Loucy (cell line): ENCODE data around the gene COL27A1.

Source experiments
- H2AFZ ChIP-seq: fragments of 200-600 bp; sonication (generic); 2 replicates; pipeline ENCODE4 v1.6.0; 2016; ENCODE audit warnings: antibody characterized with exemption, mild to moderate bottlenecking, low read length, moderate library complexity
- H3F3A ChIP-seq: fragments of 200-600 bp; 2 replicates; pipeline ENCODE4 v1.6.0; 2016; ENCODE audit warnings: antibody characterized with exemption, low read depth, mild to moderate bottlenecking
- H3K27me3 ChIP-seq: fragments of 200-600 bp; sonication (generic); 2 replicates; pipeline ENCODE4 v1.6.1; 2014; ENCODE audit warnings: low read length, mild to moderate bottlenecking; ENCODE audit not compliant: insufficient read depth, poor library complexity, severe bottlenecking
- H3K36me3 ChIP-seq: fragments of 200-600 bp; sonication (generic); 2 replicates; pipeline ENCODE4 v1.6.1; 2016; ENCODE audit warnings: low read length; ENCODE audit not compliant: insufficient read depth
- H3K4me1 ChIP-seq: fragments of 200-600 bp; sonication (generic); 2 replicates; pipeline ENCODE4 v1.5.1; 2014; ENCODE audit warnings: low read length, mild to moderate bottlenecking; ENCODE audit not compliant: insufficient read depth, poor library complexity, severe bottlenecking
- H3K4me2 ChIP-seq: fragments of 200-600 bp; sonication (generic); 2 replicates; pipeline ENCODE4 v1.6.0; 2014; ENCODE audit warnings: antibody characterized with exemption, low read length, low read depth, mild to moderate bottlenecking; ENCODE audit not compliant: poor library complexity, severe bottlenecking
- H3K4me3 ChIP-seq: fragments of 200-600 bp; sonication (generic); 2 replicates; pipeline ENCODE4 v1.5.1; 2014; ENCODE audit warnings: low read length, mild to moderate bottlenecking, mixed read lengths; ENCODE audit not compliant: poor library complexity, severe bottlenecking
- H3K79me2 ChIP-seq: fragments of 200-600 bp; sonication (generic); 2 replicates; pipeline ENCODE4 v1.6.1; 2014; ENCODE audit warnings: low read length; ENCODE audit not compliant: insufficient read depth
- H3K9ac ChIP-seq: fragments of 200-600 bp; sonication (generic); 2 replicates; pipeline ENCODE4 v1.6.0; 2014; ENCODE audit warnings: mild to moderate bottlenecking, low read depth, low read length, moderate library complexity; ENCODE audit not compliant: poor library complexity, severe bottlenecking
- H3K9me2 ChIP-seq: fragments of 200-600 bp; sonication (generic); replicated peaks from 2 replicates; pipeline ENCODE4 v1.6.1; 2016; ENCODE audit warnings: low read depth, low read length, mixed read lengths
- H3K9me3 ChIP-seq: fragments of 200-600 bp; sonication (generic); 2 replicates; pipeline ENCODE4 v1.6.1; 2014; ENCODE audit warnings: mild to moderate bottlenecking, antibody characterized with exemption, low read length, low read depth; ENCODE audit not compliant: insufficient read depth
- H4K20me1 ChIP-seq: fragments of 200-600 bp; sonication (generic); 2 replicates; pipeline ENCODE4 v1.6.0; 2014; ENCODE audit warnings: antibody characterized with exemption, low read length, mild to moderate bottlenecking; ENCODE audit not compliant: insufficient read depth, poor library complexity, severe bottlenecking
- EZH2phosphoT487 ChIP-seq: fragments of 200-600 bp; IDR thresholded peaks from 2 replicates; pipeline ENCODE4 v1.6.1; 2018; ENCODE audit warnings: antibody characterized with exemption, mild to moderate bottlenecking, moderate library complexity, borderline replicate concordance
- TF ChIP-seq, protein P1 (sequence below): fragments of 200-600 bp; sonication (generic); conservative IDR thresholded peaks from 2 replicates; pipeline ENCODE4 v1.5.1; 2014; ENCODE audit warnings: mild to moderate bottlenecking, antibody characterized with exemption, low read length

The COL27A1 gene

DNA sequence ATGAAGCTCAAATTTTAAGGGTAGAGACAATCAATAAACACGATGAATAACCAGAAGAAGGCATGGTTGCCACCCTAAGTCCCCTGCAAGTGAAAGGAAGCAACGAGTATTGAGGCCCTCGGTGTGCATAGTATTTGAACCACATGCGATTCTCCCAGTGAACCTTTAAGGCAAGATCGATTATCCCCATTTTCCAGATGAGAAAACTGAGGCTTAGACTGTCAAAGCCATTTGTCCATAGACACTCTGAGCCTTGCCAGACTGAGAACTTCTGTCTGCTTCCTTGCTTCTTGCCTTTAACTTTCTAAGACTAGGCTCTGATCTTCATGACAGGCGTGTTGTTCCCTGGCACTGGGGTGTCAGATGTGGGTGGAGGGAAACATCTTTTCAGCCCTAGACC, 58.2 kb downstream of the COL27A1 start:
- Histone ChIP-seq H2AFZ (no peak overlapping the region), H3K4me3 (no peak overlapping the region), H3K36me3 (no peaks in the 10 kb centered on the region), H3F3A (no peaks in the 10 kb centered on the region), H4K20me1 (no peaks in the 10 kb centered on the region), H3K79me2 (no peaks in the 10 kb centered on the region), H3K4me1 (no peaks in the 10 kb centered on the region), H3K4me2 (no peak overlapping the region), H3K9me3 (no peaks in the 10 kb centered on the region), H3K27me3 (no peaks in the 10 kb centered on the region), H3K9me2 (no peaks in the 10 kb centered on the region), H3K9ac (no peak overlapping the region)
- no peak for TF ChIP-seq EZH2phosphoT487
- TF ChIP-seq, protein P1, sequence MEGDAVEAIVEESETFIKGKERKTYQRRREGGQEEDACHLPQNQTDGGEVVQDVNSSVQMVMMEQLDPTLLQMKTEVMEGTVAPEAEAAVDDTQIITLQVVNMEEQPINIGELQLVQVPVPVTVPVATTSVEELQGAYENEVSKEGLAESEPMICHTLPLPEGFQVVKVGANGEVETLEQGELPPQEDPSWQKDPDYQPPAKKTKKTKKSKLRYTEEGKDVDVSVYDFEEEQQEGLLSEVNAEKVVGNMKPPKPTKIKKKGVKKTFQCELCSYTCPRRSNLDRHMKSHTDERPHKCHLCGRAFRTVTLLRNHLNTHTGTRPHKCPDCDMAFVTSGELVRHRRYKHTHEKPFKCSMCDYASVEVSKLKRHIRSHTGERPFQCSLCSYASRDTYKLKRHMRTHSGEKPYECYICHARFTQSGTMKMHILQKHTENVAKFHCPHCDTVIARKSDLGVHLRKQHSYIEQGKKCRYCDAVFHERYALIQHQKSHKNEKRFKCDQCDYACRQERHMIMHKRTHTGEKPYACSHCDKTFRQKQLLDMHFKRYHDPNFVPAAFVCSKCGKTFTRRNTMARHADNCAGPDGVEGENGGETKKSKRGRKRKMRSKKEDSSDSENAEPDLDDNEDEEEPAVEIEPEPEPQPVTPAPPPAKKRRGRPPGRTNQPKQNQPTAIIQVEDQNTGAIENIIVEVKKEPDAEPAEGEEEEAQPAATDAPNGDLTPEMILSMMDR, result no peak

DNA sequence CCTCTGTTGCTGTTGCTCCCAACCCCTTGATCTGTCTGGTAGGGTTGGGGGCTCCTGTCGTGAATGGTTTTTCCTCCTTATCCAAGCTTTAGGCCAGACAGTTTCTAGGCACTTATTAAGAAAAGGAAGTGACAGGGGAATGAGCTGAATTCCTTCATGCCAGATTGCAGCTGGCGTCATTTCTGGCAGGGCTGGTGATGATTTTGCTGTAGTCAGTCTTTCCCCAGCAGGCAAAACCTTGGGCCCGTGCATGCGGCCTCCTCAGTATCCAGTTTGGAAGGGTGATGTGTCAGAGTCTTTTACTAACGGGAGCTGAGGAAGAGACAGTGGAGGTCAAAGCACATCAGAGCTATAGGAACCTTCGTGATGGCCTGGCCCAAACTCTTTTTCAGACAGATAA, 58.8 kb downstream of the COL27A1 start:
- no peaks in the 10 kb centered on the region for H3K36me3 ChIP-seq
- no peaks in the 10 kb centered on the region for H3K79me2 ChIP-seq
- no peaks in the 10 kb centered on the region for H4K20me1 ChIP-seq
- H3K27me3 ChIP-seq, result no peaks in the 10 kb centered on the region
- H3K9me3 ChIP-seq, result no peaks in the 10 kb centered on the region
- H3K4me2 ChIP-seq, result no peak overlapping the region
- H3K9me2 ChIP-seq, result no peaks in the 10 kb centered on the region
- H3K4me1 ChIP-seq, result no peaks in the 10 kb centered on the region
- no peak for TF ChIP-seq EZH2phosphoT487
- TF ChIP-seq, protein P1, result no peak
- H3K9ac ChIP-seq, result no peak overlapping the region
- H3K4me3 ChIP-seq, result no peak overlapping the region
- no peak overlapping the region for H2AFZ ChIP-seq
- no peaks in the 10 kb centered on the region for H3F3A ChIP-seq

DNA sequence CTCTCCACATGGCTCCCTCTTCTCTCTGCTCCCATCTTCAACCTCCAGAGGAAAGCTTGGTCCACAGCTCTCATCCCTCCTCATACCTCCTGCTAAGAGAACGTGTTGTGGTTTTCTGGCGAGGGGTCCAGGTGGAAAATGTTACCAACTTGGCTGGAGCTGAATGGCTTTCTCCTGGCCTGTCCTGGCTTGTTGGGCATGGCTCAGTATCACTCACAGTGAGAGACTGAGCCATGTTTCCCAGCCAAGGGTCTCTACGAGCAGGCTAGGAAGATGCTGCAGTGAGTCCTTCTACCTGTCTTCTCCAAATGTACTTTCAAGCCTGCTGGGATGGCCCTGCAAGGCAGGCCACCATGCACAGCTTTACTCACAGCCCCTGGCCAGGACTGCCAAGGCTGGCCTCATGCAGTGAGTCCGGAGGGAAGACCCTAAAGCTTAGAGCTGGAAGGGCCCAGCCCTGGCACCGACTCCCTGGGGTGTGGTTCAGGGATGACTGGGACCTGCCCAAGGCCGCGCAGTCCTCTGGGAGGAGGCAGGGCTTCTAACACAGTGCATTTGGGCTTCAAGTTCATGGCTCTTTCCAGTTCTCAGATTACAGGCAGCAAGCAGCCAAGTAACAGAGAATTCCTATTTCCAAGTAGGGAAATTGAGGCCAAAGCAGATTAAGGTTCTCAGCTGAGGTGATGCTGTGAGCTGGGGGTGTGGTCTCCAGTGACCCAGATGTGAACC, 59.5 kb downstream of the COL27A1 start:
- H3K4me3 ChIP-seq, result no peak overlapping the region
- TF ChIP-seq, protein P1, result no peak
- TF ChIP-seq EZH2phosphoT487, result no peak
- no peaks in the 10 kb centered on the region for H4K20me1 ChIP-seq
- no peaks in the 10 kb centered on the region for H3K79me2 ChIP-seq
- no peak overlapping the region for H3K4me2 ChIP-seq
- H3K27me3 ChIP-seq, result no peaks in the 10 kb centered on the region
- no peaks in the 10 kb centered on the region for H3K4me1 ChIP-seq
- no peaks in the 10 kb centered on the region for H3K36me3 ChIP-seq
- no peak overlapping the region for H2AFZ ChIP-seq
- H3F3A ChIP-seq, result no peaks in the 10 kb centered on the region
- H3K9me3 ChIP-seq, result no peaks in the 10 kb centered on the region
- H3K9me2 ChIP-seq, result no peaks in the 10 kb centered on the region
- no peak overlapping the region for H3K9ac ChIP-seq
